SKM-1 (cell line): ENCODE data around the gene NCSTN.

Experiments used
- DNase-seq: peaks from one replicate; lab custom pipeline; 2025; ENCODE audit not compliant: unreplicated experiment; lab: John Stamatoyannopoulos, UW

NCSTN gene

GRCh38 chr1:160351629-160352028 is 8.4 kb downstream of the NCSTN start:
- DNase-seq: no peak

GRCh38 chr1:160352555-160352954 is 9.4 kb downstream of the NCSTN start:
- no peak for DNase-seq

DNA sequence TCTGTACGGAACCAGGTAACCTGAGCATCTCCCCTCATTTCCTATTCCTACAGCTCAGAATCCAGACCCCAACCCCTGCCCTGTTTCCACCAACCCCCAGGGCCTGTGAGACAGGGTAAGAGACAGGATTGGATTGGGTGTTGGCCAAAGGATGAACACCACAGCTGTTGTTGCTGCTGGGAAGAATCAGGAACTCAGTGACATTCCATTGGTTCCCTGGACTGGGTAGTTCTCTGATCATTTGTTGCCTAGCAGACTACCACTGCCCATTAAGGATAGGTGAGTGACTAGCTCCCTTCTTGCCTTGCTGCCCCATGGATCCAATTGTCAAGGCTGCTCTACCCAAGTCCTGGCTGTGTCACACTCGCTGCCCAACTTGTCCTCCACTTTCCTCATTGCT is 10.0 kb downstream of the NCSTN start:
- no peak for DNase-seq

DNA sequence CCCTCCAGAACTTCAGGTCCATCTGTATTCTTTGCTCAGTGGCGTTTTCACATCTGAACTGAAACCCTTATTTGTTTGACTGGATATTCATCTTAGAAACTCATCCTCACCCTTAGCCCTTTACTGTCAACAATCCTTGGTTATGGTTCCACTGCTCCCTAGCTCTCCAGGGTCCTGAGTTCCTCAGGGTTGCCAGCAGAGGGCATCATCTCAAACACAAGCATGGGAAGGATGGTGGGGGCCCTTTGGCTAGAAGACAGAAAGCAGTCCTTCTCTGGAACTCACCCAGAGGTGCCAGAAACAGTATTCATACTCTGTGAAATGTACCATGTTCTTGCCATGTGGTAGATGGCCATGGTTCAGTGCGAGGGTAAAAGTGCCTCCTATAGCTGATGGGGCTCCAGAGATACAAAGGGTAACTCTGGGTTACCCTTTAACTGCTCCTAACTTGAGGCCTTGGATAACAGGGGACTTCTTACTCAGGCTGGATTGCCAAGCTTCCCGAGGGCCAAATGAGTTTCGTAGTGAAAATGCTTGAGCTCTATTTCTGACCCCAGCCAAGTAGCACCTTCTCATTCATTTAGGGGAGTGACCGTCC is 11.3 kb downstream of the NCSTN start:
- DNase-seq: peak; percentile 73

GRCh38 chr1:160357286-160358002 is 14.3 kb downstream of the NCSTN start:
- no peak for DNase-seq

DNA sequence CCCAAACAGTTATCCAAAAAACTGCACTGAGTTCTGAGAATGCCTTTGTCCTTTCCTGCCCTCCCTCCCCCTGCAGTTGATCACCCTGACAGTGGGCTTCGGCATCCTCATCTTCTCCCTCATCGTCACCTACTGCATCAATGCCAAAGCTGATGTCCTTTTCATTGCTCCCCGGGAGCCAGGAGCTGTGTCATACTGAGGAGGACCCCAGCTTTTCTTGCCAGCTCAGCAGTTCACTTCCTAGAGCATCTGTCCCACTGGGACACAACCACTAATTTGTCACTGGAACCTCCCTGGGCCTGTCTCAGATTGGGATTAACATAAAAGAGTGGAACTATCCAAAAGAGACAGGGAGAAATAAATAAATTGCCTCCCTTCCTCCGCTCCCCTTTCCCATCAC is 14.9 kb downstream of the NCSTN start:
- no peak for DNase-seq

GRCh38 chr1:160359559-160360226 is 16.5 kb downstream of the NCSTN start:
- DNase-seq: no peak

DNA sequence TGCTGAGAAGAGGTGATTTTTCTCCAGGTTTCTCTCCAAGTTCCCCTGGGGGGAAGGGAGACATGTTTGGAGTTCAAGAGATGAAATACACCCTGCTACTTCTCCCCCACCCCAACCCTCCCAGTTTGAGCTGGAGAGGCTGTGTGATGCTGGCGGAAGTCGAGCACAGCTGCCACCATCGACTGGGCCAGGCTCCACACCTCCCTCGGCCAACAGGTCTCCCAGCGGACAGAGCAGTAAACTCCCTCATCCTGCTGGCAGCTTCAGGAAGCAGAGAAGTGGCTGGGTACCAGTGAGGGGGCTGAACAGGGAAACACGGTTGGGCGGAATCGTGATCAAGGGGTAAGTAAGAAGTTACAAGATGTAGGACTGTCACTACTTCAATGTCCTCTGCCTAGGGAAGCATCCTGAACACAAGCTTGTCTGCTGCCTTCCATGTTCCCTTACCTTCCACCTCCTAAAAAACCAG is 17.1 kb downstream of the NCSTN start:
- DNase-seq: no peak

- no peak for DNase-seq
Measured at GRCh38 chr1:160361199-160361598, 18.0 kb downstream of the NCSTN start.

GRCh38 chr1:160361814-160362167 is 18.6 kb downstream of the NCSTN start:
- no peak for DNase-seq

GRCh38 chr1:160362168-160362957 is 19.2 kb downstream of the NCSTN start:
- no peak for DNase-seq

DNA sequence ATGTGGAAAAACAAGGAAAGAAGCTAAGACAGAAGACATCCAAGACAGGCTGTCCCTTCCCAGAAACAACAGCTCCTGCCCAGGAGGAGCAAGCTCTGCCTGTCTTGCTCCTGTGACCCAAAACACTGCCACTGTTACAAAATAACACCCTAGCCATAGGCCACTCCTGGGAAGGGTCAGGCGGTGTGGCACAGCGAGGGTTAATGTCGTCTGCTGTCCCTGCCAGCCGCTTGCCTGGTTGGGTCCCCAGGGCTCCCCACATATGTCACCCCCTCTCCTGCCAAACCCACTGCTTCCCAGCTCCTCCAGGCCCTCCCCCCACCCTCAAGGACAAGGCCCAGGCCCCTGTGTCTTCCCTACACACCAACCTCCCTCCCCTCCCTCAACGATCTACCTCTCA is 19.8 kb downstream of the NCSTN start:
- DNase-seq: no peak

GRCh38 chr1:160363951-160364735 is 21.0 kb downstream of the NCSTN start:
- DNase-seq: no peak

- no peak for DNase-seq
Measured at GRCh38 chr1:160365325-160365724, 22.1 kb downstream of the NCSTN start.

- DNase-seq: no peak
Measured at GRCh38 chr1:160366731-160367515, 23.7 kb downstream of the NCSTN start, which contains the start of gene NHLH1. NHLH1 (plus strand) TSS chr1:160367071; CDS start chr1:160370732, 3,661 bp downstream.

GRCh38 chr1:160367516-160367900 is 24.3 kb downstream of the NCSTN start:
- no peak for DNase-seq

DNA sequence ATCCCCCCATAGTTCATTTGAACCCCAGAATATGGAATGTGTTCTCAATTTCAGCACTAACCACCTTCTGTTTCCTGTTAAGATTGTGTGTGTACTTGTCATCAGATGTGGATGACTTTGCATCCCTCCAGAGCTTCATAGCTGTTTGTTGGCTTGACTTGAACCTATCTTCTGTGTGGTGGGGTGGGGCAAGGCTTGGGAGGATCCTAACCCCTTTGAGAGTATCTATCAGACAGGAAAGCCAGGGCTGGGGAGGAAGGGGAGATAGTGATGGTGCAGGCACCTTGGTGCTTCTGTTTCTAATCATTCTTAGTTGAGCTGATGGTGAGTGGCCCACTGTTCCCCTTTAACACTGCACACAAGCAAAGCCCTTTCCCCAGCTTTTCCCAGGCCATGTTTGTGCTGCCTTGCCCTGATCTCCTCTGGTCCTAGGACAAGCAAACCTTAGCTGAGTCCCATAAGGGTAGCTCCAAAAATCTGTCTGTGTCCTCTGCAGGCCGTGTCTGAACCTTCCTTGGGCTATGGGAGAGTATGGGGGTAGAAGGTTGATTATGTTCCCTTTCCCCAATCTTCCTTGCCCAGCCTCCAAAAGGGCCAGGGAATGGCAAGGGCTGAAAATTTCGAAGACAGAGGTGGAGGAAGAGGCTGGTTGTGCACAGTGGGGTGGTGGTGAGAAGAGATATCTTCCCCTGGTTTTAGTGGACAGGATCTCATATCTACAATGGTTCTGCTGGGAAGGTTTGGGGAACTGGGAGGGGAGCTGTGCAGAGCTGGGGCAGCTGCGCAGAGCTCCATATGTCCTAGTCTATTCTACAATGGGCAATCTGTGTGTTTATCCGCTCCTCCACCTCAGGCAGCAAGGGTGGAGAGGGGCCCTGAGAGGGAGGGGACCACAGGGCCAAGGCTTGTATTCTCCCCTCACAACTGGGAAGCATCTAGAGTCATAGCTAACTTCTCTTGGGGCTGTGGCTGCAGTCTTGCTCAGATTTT is 25.0 kb downstream of the NCSTN start:
- no peak for DNase-seq

- DNase-seq: no peak
Measured at GRCh38 chr1:160369087-160369486, 25.9 kb downstream of the NCSTN start.
